OCI-LY3 (cell line): ENCODE data around the gene COL4A3.

Source experiments
- H2AFZ ChIP-seq: fragments of 200-600, 300-600 bp; shearing (Covaris generic); 2 replicates; pipeline ENCODE4 v1.6.0; 2014; ENCODE audit warnings: antibody characterized with exemption, low read depth, low read length
- H3K27ac ChIP-seq: fragments of 200-600, 300-600 bp; sonication (generic); 2 replicates; pipeline ENCODE4 v1.5.1; 2014; ENCODE audit warnings: mild to moderate bottlenecking, low read length, moderate library complexity, mixed read lengths
- H3K27me3 ChIP-seq: fragments of 200-600, 300-600 bp; sonication (generic); 2 replicates; pipeline ENCODE4 v1.6.1; 2014; ENCODE audit warnings: low read depth, low read length, mixed read lengths
- H3K36me3 ChIP-seq: fragments of 200-600, 300-600 bp; sonication (generic); replicated peaks from 2 replicates; pipeline ENCODE3; 2014; ENCODE audit warnings: low read depth, low read length, mixed read lengths
- H3K4me1 ChIP-seq: fragments of 300-600, 200-600 bp; sonication (generic); 2 replicates; pipeline ENCODE4 v1.6.1; 2014; ENCODE audit warnings: low read length, mixed read lengths
- H3K4me2 ChIP-seq: fragments of 200-600, 300-600 bp; sonication (generic); 2 replicates; pipeline ENCODE4 v1.6.1; 2014; ENCODE audit warnings: low read length, mixed read lengths
- H3K4me3 ChIP-seq: fragments of 300-600, 200-600 bp; sonication (generic); 2 replicates; pipeline ENCODE4 v1.5.1; 2014; ENCODE audit warnings: antibody characterized with exemption, mild to moderate bottlenecking, low read length, moderate library complexity
- H3K79me2 ChIP-seq: fragments of 300-600, 200-600 bp; shearing (Covaris generic); 2 replicates; pipeline ENCODE4 v1.6.1; 2014; ENCODE audit warnings: mild to moderate bottlenecking, low read length, mixed read lengths
- H3K9ac ChIP-seq: fragments of 300-600, 200-600 bp; shearing (Covaris generic); 2 replicates; pipeline ENCODE4 v1.6.0; 2014; ENCODE audit warnings: mild to moderate bottlenecking, low read length, moderate library complexity
- H3K9me3 ChIP-seq: fragments of 200-600, 300-600 bp; shearing (Covaris generic); 2 replicates; pipeline ENCODE4 v1.6.1; 2014; ENCODE audit warnings: low read length, mixed read lengths; ENCODE audit not compliant: insufficient read depth
- H4K20me1 ChIP-seq: fragments of 200-600, 300-600 bp; sonication (generic); 2 replicates; pipeline ENCODE4 v1.6.1; 2016; ENCODE audit warnings: low read length, mixed read lengths; ENCODE audit not compliant: insufficient read depth
- EZH2phosphoT487 ChIP-seq: fragments of 200-600 bp; shearing (Covaris generic); IDR thresholded peaks from 2 replicates; pipeline ENCODE4 v1.6.1; 2018; ENCODE audit warnings: antibody characterized with exemption, mixed run types, low read depth
- TF ChIP-seq, protein P1 (sequence below): fragments of 200-600, 300-600 bp; sonication (generic); IDR thresholded peaks from 2 replicates; pipeline ENCODE4 v1.5.1; 2014; ENCODE audit warnings: antibody characterized with exemption, low read length, low read depth

The COL4A3 gene

DNA sequence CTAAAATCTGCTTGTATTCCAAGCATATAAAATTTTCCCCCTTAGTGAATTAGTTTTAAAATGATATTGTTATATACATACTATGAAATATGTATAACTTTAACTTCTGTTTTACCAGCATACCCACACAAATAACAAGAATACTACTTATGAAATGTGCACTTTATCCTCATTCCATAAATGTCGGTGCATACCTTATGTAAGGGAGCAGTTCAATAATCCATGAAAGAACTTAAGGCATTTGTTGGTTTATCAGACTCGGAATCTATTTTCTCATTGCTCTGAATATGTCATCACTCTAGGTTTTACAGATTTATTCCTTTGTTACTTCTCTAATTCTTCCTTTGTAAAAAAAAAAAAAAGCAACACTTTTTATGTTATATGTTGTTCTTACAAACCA is 148.2 kb downstream of the COL4A3 start:
- H3K9me3 ChIP-seq, result no peaks in the 10 kb centered on the region
- H3K4me2 ChIP-seq, result no peak overlapping the region
- no peak overlapping the region for H3K27ac ChIP-seq
- TF ChIP-seq, protein P1, sequence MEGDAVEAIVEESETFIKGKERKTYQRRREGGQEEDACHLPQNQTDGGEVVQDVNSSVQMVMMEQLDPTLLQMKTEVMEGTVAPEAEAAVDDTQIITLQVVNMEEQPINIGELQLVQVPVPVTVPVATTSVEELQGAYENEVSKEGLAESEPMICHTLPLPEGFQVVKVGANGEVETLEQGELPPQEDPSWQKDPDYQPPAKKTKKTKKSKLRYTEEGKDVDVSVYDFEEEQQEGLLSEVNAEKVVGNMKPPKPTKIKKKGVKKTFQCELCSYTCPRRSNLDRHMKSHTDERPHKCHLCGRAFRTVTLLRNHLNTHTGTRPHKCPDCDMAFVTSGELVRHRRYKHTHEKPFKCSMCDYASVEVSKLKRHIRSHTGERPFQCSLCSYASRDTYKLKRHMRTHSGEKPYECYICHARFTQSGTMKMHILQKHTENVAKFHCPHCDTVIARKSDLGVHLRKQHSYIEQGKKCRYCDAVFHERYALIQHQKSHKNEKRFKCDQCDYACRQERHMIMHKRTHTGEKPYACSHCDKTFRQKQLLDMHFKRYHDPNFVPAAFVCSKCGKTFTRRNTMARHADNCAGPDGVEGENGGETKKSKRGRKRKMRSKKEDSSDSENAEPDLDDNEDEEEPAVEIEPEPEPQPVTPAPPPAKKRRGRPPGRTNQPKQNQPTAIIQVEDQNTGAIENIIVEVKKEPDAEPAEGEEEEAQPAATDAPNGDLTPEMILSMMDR, result no peak
- no peak overlapping the region for H3K9ac ChIP-seq
- H3K27me3 ChIP-seq, result no peaks in the 10 kb centered on the region
- H2AFZ ChIP-seq, result no peak overlapping the region
- no peaks in the 10 kb centered on the region for H3K79me2 ChIP-seq
- H3K4me1 ChIP-seq, result peaks cover 11% of the 10 kb centered on the region
- no peak overlapping the region for H3K4me3 ChIP-seq
- H4K20me1 ChIP-seq, result no peaks in the 10 kb centered on the region
- H3K36me3 ChIP-seq, result no peaks in the 10 kb centered on the region

DNA sequence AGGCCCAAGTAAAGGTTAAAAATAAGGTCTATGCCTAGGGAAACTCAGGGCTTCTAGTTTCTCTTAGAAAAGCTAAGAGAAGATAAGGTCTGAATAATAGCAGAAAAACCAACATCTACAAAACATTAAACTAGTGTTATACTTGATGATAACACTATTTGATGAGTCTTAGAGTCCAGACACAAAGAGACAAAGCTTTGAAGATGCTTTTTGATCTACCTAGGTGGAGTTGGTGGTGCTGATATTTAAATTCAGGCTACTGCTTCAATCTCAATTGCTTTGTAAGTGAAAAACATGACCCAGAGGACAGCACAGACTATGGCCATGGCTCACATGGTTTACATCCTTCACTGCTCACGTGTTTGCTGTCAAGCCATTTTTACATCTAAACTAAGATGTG is 148.9 kb downstream of the COL4A3 start:
- TF ChIP-seq, protein P1, result no peak
- TF ChIP-seq EZH2phosphoT487, result no peak
- H2AFZ ChIP-seq, result no peak overlapping the region
- H3K9ac ChIP-seq, result no peak overlapping the region
- no peaks in the 10 kb centered on the region for H3K9me3 ChIP-seq
- no peaks in the 10 kb centered on the region for H3K79me2 ChIP-seq
- H3K4me2 ChIP-seq, result no peak overlapping the region
- H3K36me3 ChIP-seq, result no peaks in the 10 kb centered on the region
- H3K4me1 ChIP-seq, result peaks cover 10% of the 10 kb centered on the region
- no peak overlapping the region for H3K4me3 ChIP-seq
- H4K20me1 ChIP-seq, result no peaks in the 10 kb centered on the region
- H3K27ac ChIP-seq, result no peak overlapping the region
- no peaks in the 10 kb centered on the region for H3K27me3 ChIP-seq

DNA sequence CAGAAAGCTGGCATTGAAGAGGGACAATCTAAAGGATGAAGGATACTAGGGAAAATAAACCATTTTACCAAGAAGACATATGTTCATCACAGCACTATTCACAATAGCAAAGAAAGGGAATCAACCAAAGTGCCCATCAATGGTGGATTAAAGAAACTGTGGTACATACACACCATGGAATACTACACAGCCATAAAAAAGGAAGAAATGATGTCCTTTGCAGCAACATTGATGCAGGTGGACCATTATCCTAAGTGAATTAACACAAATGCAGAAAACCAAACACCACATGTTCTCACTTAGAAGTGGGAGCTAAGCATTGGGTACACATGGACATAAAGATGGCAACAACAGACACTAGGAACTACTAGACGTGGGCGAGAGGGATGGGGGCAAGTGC is 153.4 kb downstream of the COL4A3 start:
- Histone ChIP-seq H3K27me3 (no peaks in the 10 kb centered on the region), H3K79me2 (no peaks in the 10 kb centered on the region), H3K4me3 (no peak overlapping the region), H3K4me2 (no peak overlapping the region), H3K4me1 (no peaks in the 10 kb centered on the region), H3K9me3 (no peaks in the 10 kb centered on the region), H3K9ac (no peak overlapping the region), H2AFZ (no peak overlapping the region), H4K20me1 (no peaks in the 10 kb centered on the region), H3K36me3 (no peaks in the 10 kb centered on the region), H3K27ac (no peak overlapping the region)
- TF ChIP-seq EZH2phosphoT487, result no peak
- TF ChIP-seq, protein P1, result no peak

DNA sequence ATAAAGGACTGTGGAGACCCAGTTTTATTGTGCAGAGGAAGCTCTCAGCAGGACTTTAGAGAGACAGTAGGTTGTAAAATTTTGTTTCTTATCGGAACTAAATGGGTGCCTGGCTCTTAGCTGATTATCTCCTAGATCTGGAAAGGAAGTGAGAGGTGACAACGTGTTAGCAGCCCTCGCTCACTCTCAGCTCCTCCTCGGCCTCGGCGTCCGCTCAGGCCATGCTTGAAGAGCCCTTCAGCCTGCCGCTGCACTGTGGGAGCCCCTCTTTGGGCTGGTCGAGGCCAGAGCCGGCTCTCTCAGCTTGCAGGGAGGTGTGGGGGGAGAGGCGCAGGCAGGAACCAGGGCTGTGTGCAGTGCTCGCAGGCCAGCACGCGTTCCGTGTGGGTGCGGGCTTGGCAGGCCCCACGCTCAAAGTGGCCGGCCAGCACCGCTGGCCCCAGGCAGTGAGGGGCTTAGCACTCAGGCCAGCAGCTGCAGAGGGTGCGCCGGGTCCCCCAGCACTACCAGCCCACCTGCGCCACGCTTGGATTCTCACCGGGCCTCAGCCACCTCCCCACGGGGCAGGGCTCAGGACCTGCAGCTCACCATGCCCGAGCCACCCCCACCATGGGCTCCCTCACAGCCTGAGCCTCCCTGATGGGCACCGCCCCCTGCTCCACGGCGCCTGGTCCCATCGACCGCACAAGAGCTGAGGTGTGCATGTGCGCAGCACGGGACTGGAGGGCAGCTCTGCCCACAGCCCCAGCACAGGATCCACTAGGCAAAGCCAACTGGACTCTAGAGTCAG is 156.1 kb downstream of the COL4A3 start:
- no peak overlapping the region for H3K4me3 ChIP-seq
- H2AFZ ChIP-seq, result no peak overlapping the region
- no peak overlapping the region for H3K27ac ChIP-seq
- no peak overlapping the region for H3K4me2 ChIP-seq
- H3K4me1 ChIP-seq, result no peaks in the 10 kb centered on the region
- peaks cover 4% of the 10 kb centered on the region; the same call in 1 of the 2 replicates for H3K79me2 ChIP-seq
- no peaks in the 10 kb centered on the region for H4K20me1 ChIP-seq
- H3K9me3 ChIP-seq, result no peaks in the 10 kb centered on the region
- H3K9ac ChIP-seq, result no peak overlapping the region
- TF ChIP-seq EZH2phosphoT487, result no peak
- TF ChIP-seq, protein P1, result no peak
- H3K36me3 ChIP-seq, result no peaks in the 10 kb centered on the region
- H3K27me3 ChIP-seq, result no peaks in the 10 kb centered on the region
